ENCODE measurements around the gene TTC23.

The TTC23 gene

GRCh38 chr15:99137877-99138276 is 111.5 kb downstream of the TTC23 start:
- DNase-seq (ENCODE audit: low spot score): no peak

GRCh38 chr15:99137111-99137546 is 112.3 kb downstream of the TTC23 start:
- DNase-seq (ENCODE audit: low spot score): no peak

GRCh38 chr15:99135194-99135593 is 114.2 kb downstream of the TTC23 start:
- DNase-seq (ENCODE audit: low spot score): no peak

- no peak for DNase-seq (ENCODE audit: low spot score)
Measured at GRCh38 chr15:99134317-99134821, 115.0 kb downstream of the TTC23 start.

- DNase-seq (ENCODE audit: low spot score): no peak
Measured at GRCh38 chr15:99132634-99133287, 116.6 kb downstream of the TTC23 start.

- no peak for DNase-seq (ENCODE audit: low spot score)
Measured at GRCh38 chr15:99132122-99132521, 117.3 kb downstream of the TTC23 start.

- no peak for DNase-seq (ENCODE audit: low spot score)
Measured at GRCh38 chr15:99131441-99132023, 117.8 kb downstream of the TTC23 start.

- DNase-seq (ENCODE audit: low spot score): no peak
Measured at GRCh38 chr15:99130765-99131440, 118.5 kb downstream of the TTC23 start.

- no peak for DNase-seq (ENCODE audit: low spot score)
Measured at GRCh38 chr15:99130314-99130713, 119.1 kb downstream of the TTC23 start.

- no peak for DNase-seq (ENCODE audit: low spot score)
Measured at GRCh38 chr15:99129644-99130043, 119.7 kb downstream of the TTC23 start.

GRCh38 chr15:99128411-99128810 is 121.0 kb downstream of the TTC23 start:
- no peak for DNase-seq (ENCODE audit: low spot score)

- no peak for DNase-seq (ENCODE audit: low spot score)
Measured at GRCh38 chr15:99127773-99128172, 121.6 kb downstream of the TTC23 start.

GRCh38 chr15:99126930-99127329 is 122.5 kb downstream of the TTC23 start:
- no peak for DNase-seq (ENCODE audit: low spot score)

- no peak for DNase-seq (ENCODE audit: low spot score)
Measured at GRCh38 chr15:99126131-99126588, 123.2 kb downstream of the TTC23 start.

- no peak for DNase-seq (ENCODE audit: low spot score)
Measured at GRCh38 chr15:99125061-99125891, 124.1 kb downstream of the TTC23 start.

- DNase-seq (ENCODE audit: low spot score): no peak
Measured at GRCh38 chr15:99124641-99125040, 124.7 kb downstream of the TTC23 start.

GRCh38 chr15:99123713-99124451 is 125.5 kb downstream of the TTC23 start:
- DNase-seq (ENCODE audit: low spot score): no peak

GRCh38 chr15:99122831-99123712 is 126.3 kb downstream of the TTC23 start:
- DNase-seq (ENCODE audit: low spot score): no peak

- DNase-seq (ENCODE audit: low spot score): no peak
Measured at GRCh38 chr15:99121691-99122410, 127.5 kb downstream of the TTC23 start.

GRCh38 chr15:99121207-99121606 is 128.2 kb downstream of the TTC23 start:
- no peak for DNase-seq (ENCODE audit: low spot score)

Measured in CD4-positive, alpha-beta T cell treated with Interleukin-2 at 100 ng/mL for 4 hours (primary cell).